NOMO-1 (cell line): ENCODE data around the gene DKK2.

Source experiments
- DNase-seq, 2 experiments: peaks; one replicate each; lab custom pipeline; 2025; ENCODE audit not compliant: unreplicated experiment in 2 of 2; lab: John Stamatoyannopoulos, UW

DKK2 gene

GRCh38 chr4:107017443-107018343 lies 18.4 kb downstream of the DKK2 start:
- DNase-seq, result no peak

- no peak for DNase-seq
Observed at GRCh38 chr4:107011312-107011711, 24.8 kb downstream of the DKK2 start.

GRCh38 chr4:107009196-107009968 lies 26.7 kb downstream of the DKK2 start:
- no peak for DNase-seq

- no peak for DNase-seq
Observed at GRCh38 chr4:107008115-107008514, 28.0 kb downstream of the DKK2 start.

GRCh38 chr4:107006218-107006617 lies 29.9 kb downstream of the DKK2 start:
- peak in 1 of 2 experiments; percentile 4 for DNase-seq

GRCh38 chr4:106996490-106996889 lies 39.6 kb downstream of the DKK2 start:
- peak; percentile 21 to 82 for DNase-seq

GRCh38 chr4:106993827-106994226 lies 42.3 kb downstream of the DKK2 start:
- no peak for DNase-seq

GRCh38 chr4:106987311-106987710 lies 48.8 kb downstream of the DKK2 start:
- no peak for DNase-seq

- DNase-seq, result peak; percentile 42 to 80
Observed at GRCh38 chr4:106986486-106986885, 49.6 kb downstream of the DKK2 start.

GRCh38 chr4:106985830-106986229 lies 50.3 kb downstream of the DKK2 start:
- no peak for DNase-seq

GRCh38 chr4:106982711-106983211 lies 53.4 kb downstream of the DKK2 start:
- no peak for DNase-seq

- no peak for DNase-seq
Observed at GRCh38 chr4:106981431-106981830, 54.7 kb downstream of the DKK2 start.

GRCh38 chr4:106979476-106979875 lies 56.6 kb downstream of the DKK2 start:
- DNase-seq, result no peak

GRCh38 chr4:106978046-106978774 lies 57.9 kb downstream of the DKK2 start:
- no peak for DNase-seq

GRCh38 chr4:106971636-106972035 lies 64.5 kb downstream of the DKK2 start:
- no peak for DNase-seq

GRCh38 chr4:106967892-106968291 lies 68.2 kb downstream of the DKK2 start:
- no peak for DNase-seq

GRCh38 chr4:106953036-106953705 lies 82.9 kb downstream of the DKK2 start:
- DNase-seq, result no peak

- no peak for DNase-seq
Observed at GRCh38 chr4:106951891-106952290, 84.2 kb downstream of the DKK2 start.

GRCh38 chr4:106941841-106942240 lies 94.3 kb downstream of the DKK2 start:
- no peak for DNase-seq

- no peak for DNase-seq
Observed at GRCh38 chr4:106930522-106930921, 105.6 kb downstream of the DKK2 start.
